NCI-H1436 treated with DMSO at 0.1 percent for 48 hours (cell line): ENCODE results near the gene CLDN24.

Source experiments
- DNase-seq: peaks from one replicate; lab custom pipeline; 2025; lab: John Stamatoyannopoulos, UW

The CLDN24 gene

DNA sequence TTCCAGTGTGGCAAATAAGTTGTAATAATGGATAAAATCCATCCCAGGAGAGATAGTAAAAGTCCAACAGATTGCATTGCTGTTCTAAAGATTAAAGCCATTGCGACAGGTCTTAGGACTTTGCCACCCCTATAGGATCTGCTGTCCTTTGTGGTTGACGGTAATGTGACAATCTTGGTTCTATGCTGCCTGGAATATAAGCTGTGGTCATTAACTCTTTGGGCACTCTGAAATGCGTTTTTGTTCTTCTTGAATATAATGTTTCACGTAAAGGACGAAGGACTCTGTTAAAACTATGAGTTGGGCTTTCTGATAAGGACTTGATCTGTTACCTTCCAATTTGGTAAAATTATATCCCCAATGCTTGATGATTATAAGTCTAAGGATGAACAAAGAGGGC is at the start of gene CLDN24:
Gene CLDN24 (minus strand): TSS at position 101 of the 400 bp plus-strand sequence. CDS start 0 bp downstream, at position 101.
- DNase-seq = no peak

DNA sequence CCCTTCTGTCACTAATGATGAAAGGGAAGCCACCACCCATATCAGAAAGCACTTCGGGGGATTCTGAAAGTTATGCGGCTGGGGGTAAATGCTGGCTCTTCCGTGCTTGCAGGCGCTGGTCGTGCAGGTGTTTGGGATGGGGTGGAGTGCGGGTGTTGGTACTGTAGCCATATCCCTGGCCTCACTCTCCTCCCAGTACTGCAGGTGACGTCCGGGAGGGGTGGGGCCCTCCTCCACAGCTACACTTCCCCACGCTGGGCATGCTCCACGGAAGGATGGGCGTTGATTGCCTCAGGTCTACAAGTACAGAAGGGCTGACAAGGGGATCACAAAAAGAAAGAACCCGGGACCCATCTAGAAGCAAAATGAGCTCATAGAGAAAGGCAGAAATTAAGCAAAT is 48.6 kb upstream of the CLDN24 start:
- DNase-seq = no peak

DNA sequence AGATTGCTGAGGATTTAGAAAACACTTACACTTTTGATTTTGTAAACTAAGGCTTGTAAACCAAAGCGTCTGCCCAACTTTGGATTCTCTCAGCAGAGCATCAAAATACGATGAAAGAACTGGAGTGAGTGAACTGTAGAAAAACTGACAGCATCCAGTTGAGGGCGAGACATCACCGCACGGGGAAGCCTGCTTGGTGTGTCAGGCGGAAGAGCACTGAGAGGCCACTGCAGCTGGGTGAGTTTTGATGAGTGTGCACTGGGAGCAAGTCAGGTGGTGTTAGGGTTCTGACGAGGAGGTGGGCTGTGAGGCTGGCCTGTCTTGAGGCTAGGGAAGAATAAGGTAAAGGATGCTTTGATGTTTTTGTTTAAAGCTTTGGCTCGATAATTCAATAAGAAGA is 46.8 kb upstream of the CLDN24 start:
- no peak for DNase-seq

DNA sequence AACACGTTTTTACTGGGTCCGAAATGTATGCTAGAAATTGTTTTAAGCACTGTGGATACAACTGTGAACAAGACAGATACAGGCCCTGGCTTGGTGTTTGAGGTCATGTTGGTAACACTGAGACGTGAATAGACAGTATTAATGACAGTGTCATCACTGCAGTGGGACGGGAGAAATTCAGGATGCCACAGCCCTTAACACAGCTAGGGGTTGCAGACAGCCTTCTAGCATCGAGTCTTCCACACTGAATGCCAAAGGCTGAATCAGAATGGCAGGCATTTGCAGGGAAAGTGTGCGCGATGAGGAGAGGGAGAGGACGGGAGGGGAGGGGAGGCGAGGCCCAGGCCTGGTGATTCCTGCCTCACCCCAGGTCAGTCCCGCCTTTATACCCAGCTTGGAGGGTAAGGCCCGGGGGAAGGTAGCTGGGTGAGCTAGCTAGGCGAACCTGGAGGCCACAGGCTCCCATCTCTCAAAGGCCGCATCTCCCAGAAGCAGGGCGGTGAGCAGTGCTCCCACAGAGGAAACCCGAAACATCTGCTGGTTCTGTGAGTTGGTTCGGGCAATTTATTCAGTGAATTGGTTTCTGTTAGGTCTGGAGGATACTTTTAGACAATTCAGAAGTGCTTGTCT is 44.1 kb upstream of the CLDN24 start:
- no peak for DNase-seq

DNA sequence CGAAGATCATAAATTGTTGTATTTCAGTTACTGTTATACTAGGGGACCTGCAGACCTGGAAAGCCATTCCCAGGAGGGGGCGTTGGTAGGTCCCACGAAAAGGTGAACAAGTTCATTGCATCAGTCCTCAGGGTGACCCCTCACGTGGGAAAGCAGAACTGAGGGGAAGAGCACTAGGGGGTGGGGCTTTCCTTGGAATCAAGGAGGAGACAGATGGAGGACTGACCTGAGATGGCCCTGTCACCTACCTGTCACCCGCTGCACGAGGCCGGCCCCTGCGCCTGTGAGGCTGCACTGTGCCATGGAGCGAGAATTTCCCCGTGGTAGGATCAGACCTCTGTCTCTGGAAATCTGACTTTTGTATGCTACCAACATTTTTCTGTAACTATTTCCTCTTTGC is 41.8 kb upstream of the CLDN24 start:
- DNase-seq = no peak

DNA sequence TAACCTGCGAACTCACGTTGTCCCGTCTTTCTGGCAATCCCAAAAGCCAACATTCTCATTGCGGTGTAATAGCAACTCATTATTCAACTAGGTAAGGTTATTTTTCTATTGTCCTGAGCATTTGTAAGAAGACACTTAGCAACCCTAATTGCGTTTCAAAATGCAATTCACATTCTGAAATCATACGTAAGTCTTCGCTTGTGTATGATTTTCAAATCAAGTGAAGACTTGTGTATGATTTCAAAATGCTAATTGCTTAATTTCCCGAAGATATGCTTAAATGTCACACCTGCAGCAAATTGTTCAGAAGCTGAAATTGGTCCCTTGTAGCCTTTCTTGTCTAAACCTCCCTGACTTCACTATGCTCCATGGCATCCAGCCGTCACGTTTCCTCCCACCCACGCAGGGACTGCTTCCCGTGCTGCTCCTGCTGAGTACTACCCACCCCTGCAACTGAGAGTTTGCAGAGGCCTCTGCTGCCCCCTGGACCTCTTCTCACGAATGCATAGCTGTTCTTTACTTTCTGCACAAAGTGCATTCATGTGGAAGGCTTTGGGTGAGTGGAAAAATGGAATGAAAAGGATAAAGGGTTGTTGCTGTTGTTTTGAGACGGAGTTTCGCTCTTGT is 40.8 kb upstream of the CLDN24 start:
- DNase-seq = no peak

DNA sequence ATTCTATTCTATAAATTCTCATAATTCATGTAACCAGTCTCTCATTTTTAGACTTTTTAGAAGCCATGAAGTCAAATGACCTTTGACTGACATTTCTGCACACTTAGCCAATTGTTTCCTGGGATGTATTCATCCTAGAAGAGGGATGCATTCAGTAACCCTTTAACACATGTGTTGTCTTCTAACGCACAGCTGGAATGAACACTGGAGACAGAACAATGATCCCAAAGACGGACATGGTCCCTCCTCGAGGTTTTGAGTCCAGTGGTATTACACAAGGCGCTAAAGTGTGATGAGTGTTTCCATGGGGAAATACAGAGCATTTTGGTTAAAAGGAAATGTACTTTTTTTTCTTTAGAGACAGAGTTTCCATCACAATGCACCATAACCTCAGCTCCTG is 39.8 kb upstream of the CLDN24 start:
- no peak for DNase-seq

DNA sequence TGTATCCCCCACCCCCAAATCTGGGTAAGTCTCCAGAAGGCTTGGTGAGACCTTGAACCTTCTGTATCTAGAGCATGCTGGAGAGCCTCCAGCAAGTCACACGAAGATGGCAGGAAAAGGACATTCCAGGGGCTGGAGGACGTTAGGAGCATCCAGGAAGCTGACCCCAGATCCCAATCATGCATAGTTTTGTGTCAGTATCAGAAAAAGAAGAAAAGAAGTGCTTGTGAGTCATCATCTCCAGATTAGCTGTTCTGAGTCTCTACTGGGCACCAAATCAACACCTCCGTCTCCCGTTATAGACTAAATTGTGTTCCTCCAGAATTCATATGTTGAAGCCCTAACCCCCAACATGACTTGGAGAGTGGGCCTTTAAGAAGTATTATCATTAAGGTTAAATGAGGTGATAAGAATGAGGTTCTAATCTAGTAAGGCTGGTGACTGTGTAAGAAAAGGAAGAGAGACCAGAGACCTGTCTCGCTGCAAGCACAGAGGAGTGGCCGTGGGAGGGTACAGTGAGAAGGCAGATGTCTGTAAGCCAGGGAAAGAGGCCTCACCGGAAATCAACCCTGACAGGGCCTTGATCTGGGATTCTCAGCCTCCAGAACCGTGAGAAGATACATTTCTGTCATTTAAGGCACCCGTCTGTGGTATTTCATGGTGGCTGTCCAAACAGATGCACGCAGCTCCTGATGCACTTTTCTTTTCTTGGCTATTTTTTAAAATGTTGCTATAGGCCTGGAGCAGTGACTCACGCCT is 38.1 kb upstream of the CLDN24 start:
- DNase-seq = no peak

DNA sequence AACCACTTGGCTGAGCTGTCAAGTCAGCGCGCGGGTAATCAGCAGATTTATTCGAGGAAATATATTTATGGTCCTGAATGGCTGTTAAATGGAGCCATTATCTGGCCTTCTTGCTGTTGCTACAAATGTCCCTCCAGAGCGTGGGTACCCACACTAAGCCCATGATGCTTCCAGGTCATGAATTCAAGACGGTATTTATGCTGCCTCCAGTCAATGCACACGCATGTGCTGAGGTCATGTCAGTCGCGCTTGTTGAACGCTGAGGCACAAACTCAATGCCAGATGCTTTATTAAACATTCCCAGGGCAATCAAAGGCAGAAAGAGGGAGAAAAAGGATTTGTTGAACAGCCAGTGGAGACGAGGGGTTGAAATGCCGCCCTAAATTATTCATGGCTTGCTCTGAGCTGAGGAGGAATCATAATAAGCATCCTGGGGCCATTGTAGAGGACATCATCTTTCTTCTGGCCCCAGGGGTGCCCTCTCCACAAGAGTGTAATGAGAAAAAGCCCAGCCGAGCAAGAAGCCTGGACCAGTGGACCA is 36.1 kb upstream of the CLDN24 start:
- DNase-seq = no peak

DNA sequence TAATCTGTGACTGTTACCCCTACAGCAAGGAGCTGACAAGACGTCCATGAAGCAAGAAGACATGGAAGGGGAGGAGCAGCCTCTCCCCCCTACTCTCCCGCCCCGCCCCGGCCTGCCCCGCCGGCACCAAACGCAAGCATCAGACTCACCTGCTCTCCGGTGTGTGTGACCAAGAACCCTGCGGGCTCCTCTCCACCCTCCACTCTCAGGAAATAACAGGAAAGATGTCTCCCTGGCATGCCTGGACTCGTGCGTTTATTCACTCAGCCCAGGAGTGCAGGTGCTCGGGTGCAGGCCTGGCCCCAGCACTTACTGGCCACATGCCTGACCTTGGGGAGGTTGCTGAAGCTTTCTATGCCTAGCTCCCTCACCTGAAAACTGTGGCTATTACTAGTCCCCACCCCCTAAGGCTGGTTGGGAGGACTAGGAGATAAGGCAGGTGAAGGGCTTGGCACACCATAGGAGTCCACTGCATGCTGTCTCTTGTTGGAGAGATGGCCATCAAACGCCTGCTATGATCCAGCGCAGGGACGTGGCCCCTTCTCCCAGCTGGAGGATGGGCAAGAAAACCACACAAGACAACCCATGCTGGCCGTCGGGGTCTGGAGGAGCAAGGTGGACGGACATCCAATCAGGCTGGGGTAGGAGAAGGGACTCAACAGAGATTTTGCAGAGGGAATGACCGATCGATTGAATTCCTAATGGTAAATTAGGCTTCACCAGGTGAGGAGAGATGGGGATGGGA is 34.9 kb upstream of the CLDN24 start:
- DNase-seq = no peak

DNA sequence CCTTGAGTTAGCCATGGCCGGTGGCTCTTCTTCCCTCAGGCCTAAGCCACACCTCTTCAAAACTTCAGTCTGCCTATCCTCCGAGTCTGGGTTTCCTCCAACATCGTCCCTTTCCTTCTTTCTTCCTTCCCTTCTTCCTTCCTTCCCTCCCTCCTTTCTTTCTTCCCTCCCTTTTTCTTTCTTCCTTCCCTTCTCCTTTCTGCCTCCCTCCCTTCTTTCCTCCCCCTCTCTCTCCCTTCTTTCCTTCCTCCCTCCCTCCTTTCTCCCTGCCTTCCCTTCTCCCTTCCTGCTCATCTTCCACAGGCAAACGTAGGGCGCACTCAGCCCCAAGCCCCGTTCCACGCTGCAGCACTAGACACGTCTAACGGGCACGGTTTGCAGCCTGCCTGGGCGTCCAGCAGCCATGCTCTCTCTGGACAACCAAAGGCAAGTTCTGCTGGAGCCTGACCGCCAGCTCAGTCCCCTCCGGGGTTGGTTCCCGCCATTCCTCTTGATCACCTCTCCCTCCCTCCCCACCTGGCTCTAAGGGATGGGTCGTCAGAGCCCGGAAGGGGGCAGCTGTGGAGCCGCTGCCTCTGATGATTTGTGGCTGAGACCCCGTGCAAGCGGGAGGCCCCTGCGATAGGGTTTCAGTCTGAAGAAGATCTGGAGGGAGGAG is 34.1 kb upstream of the CLDN24 start:
- DNase-seq = no peak

DNA sequence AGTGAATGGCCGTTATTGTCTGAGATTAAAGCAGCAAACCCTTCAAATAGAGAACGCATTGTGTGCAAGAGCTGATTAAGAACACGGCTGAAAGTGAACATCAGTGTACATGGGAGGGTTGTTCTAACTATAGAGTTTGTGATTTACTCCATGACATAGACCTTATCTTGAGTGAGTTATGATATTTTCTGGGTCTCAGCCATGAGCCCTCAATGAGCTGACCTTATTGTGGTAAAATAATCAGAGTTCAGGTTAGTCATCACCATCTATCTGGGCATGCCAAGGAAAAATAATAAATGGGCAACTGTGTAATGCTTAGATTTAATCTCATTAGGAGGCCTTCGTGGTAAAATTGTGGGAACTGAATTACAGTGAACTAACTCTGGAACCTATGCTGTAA is 33.2 kb upstream of the CLDN24 start:
- DNase-seq = no peak

DNA sequence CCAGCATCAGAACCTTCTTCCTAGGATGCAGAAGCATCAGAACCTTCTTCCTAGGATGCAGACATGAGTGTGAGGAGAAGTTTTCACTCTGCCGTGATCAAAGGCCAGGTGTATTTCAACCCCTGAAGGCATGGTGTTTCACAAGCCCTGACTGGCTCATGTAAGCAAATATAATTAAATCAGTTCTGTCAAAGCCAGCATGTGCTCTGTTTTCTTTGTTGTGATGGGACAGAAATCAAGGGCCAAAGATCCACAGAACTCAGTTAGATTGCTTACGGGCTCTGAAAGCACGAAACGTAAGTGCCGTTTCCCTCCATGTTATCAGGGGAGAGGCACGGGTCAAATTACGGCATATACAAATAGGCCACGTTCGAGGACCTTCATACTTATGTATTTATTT is 32.0 kb upstream of the CLDN24 start:
- DNase-seq = no peak

DNA sequence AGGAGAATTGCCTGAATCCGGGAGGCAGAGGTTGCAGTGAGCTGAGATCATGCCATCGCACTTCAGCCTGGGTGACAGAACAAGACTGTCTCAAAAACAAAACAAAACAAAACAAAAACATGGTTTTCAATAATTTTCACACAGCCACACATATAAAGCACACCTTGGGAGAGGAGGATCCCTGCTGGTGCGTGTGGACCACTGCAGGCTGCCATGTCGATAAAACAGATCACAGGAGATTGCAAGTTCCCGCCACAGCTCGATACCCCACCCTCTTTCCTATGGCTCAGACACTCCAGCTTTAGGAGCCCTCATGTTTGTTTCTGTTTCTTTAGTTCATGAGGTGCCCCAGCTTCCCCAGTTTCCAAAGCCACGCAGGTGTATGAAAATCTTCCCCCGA is 31.3 kb upstream of the CLDN24 start:
- no peak for DNase-seq

DNA sequence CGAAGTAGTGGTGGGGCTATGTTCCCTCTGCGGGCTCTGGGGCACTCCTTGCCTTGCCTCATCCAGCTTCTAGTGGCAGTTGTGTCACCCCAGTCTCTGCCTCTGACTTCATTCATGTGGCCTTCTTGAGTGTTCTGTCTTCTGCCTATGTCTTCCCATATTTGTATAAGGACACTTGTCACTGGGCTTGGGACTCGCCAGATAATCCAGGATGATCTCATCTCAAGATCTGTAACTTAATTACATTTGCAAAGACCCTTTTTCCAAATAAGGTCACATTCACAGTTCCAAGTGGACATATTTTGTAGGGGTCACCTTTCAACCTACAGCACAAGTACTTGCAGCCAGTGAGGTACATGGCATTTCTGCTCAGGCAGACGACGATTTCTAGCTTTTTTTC is 30.3 kb upstream of the CLDN24 start:
- no peak for DNase-seq

DNA sequence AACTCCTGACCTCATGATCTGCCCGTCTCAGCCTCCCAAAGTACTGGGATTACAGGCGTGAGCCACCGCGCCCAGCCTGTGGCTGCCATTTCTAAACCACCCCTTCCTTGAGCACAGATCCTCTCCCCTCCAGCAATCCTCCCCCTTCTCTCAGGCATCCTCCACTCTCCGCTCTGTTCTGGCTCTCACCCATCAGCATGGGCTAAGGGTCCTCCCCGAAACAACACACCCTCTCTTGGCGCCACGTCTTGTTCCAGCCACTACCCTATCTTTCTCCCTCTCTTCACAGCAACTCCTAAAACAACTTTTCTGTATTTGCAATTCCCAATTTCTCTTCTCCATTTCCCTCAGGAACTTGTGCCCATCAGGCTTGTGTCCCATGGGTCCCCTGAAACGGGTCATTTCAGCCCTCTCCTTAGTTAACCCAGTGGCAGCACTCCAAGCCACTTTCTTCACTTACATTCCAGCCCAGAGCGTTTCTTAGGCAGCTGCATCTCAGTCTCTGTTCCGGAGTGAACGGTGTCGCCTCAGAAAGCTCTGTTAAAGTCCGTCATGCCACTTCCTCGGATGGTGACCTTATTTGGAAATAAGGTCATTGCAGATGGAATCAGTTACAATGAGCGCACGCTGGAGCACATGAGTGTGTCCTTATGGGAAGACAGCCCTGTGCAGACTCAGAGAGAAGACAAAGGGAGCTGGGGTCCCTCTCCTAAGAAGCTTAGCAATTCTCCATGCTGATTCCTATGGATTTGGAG is 28.3 kb upstream of the CLDN24 start:
- no peak for DNase-seq

DNA sequence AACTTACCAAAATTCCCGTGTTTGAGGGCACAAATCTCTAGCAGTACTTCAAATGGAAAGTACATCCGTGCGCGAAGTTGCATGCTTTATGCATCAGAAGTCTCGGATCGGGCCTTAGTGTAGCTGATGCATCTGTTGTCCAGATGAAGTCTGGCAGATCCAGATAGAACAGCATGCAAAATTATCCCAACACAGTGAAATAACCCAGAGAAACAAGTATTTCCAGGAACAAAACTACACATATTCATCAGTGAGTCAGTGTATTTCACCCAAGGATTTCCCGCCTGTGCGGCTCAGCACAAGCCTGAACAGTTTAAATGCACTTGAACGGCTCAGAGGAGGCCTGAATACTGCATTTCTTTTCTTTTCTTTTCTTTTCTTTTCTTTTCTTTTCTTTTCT is 27.4 kb upstream of the CLDN24 start:
- no peak for DNase-seq

DNA sequence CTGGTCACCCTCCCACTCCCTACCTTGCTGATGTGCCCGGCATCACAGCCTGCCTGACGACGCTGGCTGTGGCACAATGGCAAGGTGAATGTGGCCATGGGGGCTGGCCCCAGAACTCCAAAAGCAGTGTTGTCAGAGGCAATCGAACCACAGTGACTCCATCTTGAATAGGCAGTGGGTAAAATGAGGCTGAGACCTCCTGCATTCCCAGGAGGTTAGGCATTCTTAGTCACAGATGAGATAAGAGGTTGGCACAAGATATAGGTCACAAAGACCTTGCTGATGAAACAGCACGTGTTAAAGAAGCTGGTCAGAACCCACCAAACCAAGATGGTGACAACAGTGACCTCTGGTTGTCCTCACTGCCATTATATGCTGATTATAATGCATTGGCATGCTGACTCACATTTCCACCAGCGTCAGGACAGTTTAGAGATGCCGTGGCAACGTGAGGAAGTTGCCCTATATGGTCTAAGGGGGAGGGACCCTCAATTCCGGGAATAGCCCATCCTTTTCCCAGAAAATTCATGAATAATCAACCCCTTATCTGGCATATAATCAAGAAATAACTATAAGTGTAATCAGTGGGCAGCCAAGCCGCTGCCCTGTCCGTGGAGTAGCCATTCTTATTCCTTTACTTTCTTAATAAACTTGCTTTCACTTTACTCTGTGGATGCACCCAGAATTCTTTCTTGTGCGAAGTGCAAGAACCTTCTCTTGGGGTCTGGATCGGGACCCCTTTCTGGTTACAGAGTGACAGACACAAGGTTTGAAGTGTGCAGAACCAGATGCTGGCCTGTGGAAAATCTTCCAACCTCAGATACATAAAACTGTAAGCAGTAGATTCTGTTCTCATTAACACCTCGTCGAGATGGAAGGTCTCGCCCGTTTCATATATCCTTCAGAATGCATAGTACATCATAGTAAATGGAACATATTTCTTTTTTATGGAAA is 26.8 kb upstream of the CLDN24 start:
- DNase-seq = no peak

DNA sequence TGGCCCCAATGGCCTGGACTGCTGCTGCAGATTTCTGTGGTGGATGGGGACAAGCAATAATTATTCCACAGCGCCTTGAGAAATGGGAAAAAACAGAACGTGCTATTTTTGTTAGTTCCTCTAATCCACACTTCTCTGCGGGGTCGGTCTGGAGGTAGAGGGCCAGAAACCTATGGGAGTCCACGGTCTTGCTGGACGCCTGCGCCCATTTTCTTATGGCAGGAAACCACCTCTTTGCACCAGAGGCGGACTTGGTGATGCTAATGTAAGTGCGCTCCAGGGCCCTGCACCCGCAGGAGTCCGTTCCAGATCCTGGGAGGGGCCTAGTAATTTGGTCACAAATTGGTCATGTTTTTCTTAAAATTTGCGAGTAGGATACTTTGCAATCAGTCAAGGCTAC is 25.9 kb upstream of the CLDN24 start:
- DNase-seq = no peak

DNA sequence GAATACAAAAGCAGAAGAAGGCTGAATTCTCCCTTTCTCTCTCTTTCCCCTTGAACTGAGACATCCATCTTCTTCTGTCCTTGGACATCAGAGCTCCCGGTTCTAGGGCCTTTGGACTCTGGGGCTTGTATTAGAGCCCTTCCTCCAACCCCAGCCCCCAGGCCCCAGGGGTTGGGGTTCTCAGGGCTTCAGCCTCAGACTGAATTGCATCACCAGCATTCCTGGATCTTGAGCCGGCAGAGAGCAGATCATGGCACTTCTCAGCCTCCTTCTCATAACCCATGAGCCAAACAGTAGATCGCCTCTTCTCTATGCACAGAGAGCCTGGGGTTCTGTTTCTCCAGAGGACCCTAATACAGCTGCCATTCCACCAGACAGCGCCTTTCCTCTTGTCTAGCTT is 25.3 kb upstream of the CLDN24 start:
- no peak for DNase-seq
